Measurements from ENCODE around the gene SOCS7.

DNA sequence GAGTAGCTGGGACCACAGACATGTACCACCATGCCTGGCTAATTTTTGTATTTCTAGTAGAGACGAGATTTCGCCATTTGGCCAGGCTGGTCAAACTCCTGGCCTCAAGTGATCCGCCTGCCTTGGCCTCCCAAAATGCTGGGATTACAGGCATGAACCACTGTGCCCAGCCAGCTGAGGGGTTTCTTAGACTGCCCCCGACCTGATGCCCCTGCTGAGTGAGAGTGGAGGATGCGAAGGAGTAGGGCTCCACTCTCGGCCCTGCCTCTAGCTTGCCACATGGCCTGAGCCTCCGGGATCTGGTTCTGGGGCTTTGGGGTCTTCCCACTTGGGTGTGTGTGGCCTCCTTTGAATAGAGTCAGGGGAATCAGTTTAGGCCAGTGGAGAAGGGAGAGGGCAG, 18.9 kb upstream of the SOCS7 start:
- TF ChIP-seq, protein P1, sequence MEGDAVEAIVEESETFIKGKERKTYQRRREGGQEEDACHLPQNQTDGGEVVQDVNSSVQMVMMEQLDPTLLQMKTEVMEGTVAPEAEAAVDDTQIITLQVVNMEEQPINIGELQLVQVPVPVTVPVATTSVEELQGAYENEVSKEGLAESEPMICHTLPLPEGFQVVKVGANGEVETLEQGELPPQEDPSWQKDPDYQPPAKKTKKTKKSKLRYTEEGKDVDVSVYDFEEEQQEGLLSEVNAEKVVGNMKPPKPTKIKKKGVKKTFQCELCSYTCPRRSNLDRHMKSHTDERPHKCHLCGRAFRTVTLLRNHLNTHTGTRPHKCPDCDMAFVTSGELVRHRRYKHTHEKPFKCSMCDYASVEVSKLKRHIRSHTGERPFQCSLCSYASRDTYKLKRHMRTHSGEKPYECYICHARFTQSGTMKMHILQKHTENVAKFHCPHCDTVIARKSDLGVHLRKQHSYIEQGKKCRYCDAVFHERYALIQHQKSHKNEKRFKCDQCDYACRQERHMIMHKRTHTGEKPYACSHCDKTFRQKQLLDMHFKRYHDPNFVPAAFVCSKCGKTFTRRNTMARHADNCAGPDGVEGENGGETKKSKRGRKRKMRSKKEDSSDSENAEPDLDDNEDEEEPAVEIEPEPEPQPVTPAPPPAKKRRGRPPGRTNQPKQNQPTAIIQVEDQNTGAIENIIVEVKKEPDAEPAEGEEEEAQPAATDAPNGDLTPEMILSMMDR (optimal IDR thresholded peaks at IDR 0.05 in 1 of 3, IDR thresholded peaks at IDR 0.05 in 1 of 3, conservative IDR thresholded peaks at IDR 0.05 in 1 of 3; ENCODE audit: extremely low read depth in 1 of 3, insufficient read depth in 2 of 3, low read length in 3 of 3): no peak
- no peak for TF ChIP-seq EZH2 (IDR thresholded peaks at IDR 0.05; ENCODE audit: low read length)

All from keratinocyte (primary cell).